ENCODE results near the gene DAND5. TPM values are rescaled to one million over a fixed set of nuclear protein-coding genes. Genes with fewer than 3 reads are reported as not detected.

Gene DAND5
- polyA plus RNA-seq, 2 of the 4 experiments (the other 2 are of a cell fraction), result 0.12 to 0.21 TPM

GRCh38 chr19:12965017-12965811 lies 4.2 kb upstream of the DAND5 start (continued):
- TF ChIP-seq, protein P1, sequence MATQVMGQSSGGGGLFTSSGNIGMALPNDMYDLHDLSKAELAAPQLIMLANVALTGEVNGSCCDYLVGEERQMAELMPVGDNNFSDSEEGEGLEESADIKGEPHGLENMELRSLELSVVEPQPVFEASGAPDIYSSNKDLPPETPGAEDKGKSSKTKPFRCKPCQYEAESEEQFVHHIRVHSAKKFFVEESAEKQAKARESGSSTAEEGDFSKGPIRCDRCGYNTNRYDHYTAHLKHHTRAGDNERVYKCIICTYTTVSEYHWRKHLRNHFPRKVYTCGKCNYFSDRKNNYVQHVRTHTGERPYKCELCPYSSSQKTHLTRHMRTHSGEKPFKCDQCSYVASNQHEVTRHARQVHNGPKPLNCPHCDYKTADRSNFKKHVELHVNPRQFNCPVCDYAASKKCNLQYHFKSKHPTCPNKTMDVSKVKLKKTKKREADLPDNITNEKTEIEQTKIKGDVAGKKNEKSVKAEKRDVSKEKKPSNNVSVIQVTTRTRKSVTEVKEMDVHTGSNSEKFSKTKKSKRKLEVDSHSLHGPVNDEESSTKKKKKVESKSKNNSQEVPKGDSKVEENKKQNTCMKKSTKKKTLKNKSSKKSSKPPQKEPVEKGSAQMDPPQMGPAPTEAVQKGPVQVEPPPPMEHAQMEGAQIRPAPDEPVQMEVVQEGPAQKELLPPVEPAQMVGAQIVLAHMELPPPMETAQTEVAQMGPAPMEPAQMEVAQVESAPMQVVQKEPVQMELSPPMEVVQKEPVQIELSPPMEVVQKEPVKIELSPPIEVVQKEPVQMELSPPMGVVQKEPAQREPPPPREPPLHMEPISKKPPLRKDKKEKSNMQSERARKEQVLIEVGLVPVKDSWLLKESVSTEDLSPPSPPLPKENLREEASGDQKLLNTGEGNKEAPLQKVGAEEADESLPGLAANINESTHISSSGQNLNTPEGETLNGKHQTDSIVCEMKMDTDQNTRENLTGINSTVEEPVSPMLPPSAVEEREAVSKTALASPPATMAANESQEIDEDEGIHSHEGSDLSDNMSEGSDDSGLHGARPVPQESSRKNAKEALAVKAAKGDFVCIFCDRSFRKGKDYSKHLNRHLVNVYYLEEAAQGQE (IDR thresholded peaks at IDR 0.05), result no peak
- no peak for TF ChIP-seq BCL3 (IDR thresholded peaks at IDR 0.05)

DNA sequence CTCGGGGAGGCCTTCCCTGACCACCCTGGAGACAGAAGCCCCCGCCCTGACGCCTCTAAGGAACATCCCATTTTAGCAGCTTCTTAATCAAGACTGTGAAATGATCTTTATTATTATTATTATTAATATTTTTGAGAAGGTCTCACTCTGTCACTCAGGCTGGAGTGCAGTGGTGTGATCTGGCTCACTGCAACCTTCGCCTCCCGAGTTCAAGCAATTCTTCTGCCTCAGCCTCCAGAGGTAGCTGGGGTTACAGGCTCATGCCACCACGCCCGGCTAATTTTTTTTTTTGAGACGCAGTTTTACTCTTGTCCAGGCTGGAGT lies 3.6 kb upstream of the DAND5 start:
- no peak for FAIRE-seq
- ChIA-PET CTCF (interaction anchor here (0.8 to 6.9 kb wide), 47 partner anchors 11 to 624 kb away, joined by 3 to 114 read pairs (median 6); partner anchors contain the start of genes FARSA, GCDH, IER2 and RAD23A), POLR2A (interaction anchor here (0.7 kb wide), 1 partner anchor 12 kb away, joined by 3 read pairs; no protein-coding TSS in a partner anchor)
- 55% methylated on average over 8 of the region's 8 CpGs for WGBS (ENCODE audit: missing lambda C conversion rate)
- no peak for ATAC-seq
- Histone ChIP-seq H3K9me3 (no peaks in the 10 kb centered on the region), H3K27ac (peak overlapping the region; percentile 91), H3K4me2 (peak overlapping the region; percentile 99), H3K4me1 (peaks cover 11% of the 10 kb centered on the region; the same call in 1 of the 3 replicates), H3K4me3 (peak overlapping the region; percentile 53; the same call in 1 of the 3 replicates)
- TF ChIP-seq MAZ (IDR thresholded peaks at IDR 0.05; ENCODE audit: borderline replicate concordance, low read depth, low read length), result no peak
- TF ChIP-seq, protein P1 (IDR thresholded peaks at IDR 0.05), result no peak
- no peak for TF ChIP-seq HEYL (CRISPR knock-in tag; IDR thresholded peaks at IDR 0.05)
- TF ChIP-seq KDM1A (IDR thresholded peaks at IDR 0.05; ENCODE audit: low read depth), result no peak
- no peak for TF ChIP-seq SREBF2 (IDR thresholded peaks at IDR 0.05)
- TF ChIP-seq E2F6 (IDR thresholded peaks at IDR 0.05; ENCODE audit: borderline replicate concordance, low read depth), result no peak
- TF ChIP-seq POLR2AphosphoS2 (conservative IDR thresholded peaks at IDR 0.05; ENCODE audit: low read length), result no peak
- no peak for TF ChIP-seq FOXS1 (CRISPR knock-in tag; IDR thresholded peaks at IDR 0.05)
- TF ChIP-seq RFX5 (IDR thresholded peaks at IDR 0.05), result no peak
- TF ChIP-seq ESRRA (IDR thresholded peaks at IDR 0.05; ENCODE audit: borderline replicate concordance, low read length), result no peak
- TF ChIP-seq TFCP2L1 (CRISPR knock-in tag; IDR thresholded peaks at IDR 0.05), result no peak
- DNase-seq (ENCODE audit: low read depth in 1 of 2, low spot score in 1 of 2), result no peak

DNA sequence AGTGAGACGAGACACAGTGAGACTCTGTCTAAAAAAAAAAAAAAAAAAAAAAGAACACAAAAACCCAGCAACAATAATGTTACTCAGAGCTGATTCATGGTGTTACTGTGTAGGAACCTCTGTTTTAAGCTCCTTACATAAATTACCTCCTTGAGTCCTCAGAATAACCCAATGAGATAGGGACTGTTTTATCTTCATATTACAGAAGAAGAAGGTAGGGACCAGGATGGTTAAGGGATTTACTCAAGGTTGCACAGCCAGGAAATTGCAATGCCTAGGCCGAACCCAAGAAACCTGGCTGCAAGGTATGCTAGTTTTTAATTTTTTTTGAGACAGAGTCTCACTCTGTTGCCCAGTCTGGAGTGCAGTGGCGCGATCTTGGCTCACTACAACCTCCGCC lies 1.5 kb upstream of the DAND5 start:
- Histone ChIP-seq H3K27ac (no peak overlapping the region), H3K4me1 (peaks cover 11% of the 10 kb centered on the region; the same call in 1 of the 3 replicates), H3K4me3 (no peak overlapping the region), H3K9me3 (no peaks in the 10 kb centered on the region), H3K4me2 (no peak overlapping the region)
- POLR2A ChIA-PET, result no interaction called here
- ATAC-seq, result no peak
- FAIRE-seq, result no peak
- no peak for DNase-seq (ENCODE audit: low read depth in 1 of 2, low spot score in 1 of 2)
- CTCF ChIA-PET, result interaction anchor here (1.6 to 6.9 kb wide), 4 partner anchors 8 to 136 kb away, joined by 5 to 114 read pairs (median 38); no protein-coding TSS in a partner anchor
- WGBS (ENCODE audit: missing lambda C conversion rate), result 86% methylated on average over 5 of the region's 5 CpGs
- TF ChIP-seq ZSCAN20 (CRISPR knock-in tag; IDR thresholded peaks at IDR 0.05), result no peak
- no peak for TF ChIP-seq RARB (CRISPR knock-in tag; IDR thresholded peaks at IDR 0.05)
- no peak for TF ChIP-seq HOXA7 (CRISPR knock-in tag; IDR thresholded peaks at IDR 0.05)
- no peak for TF ChIP-seq ELK1 (IDR thresholded peaks at IDR 0.05; ENCODE audit: low read depth, low read length)
- no peak for TF ChIP-seq MAZ (IDR thresholded peaks at IDR 0.05; ENCODE audit: borderline replicate concordance, low read depth, low read length)
- TF ChIP-seq BHLHE40 (IDR thresholded peaks at IDR 0.05; ENCODE audit: low read depth, low read length), result no peak
- TF ChIP-seq HMGXB4 (CRISPR knock-in tag; IDR thresholded peaks at IDR 0.05; ENCODE audit: borderline replicate concordance), result no peak
- TF ChIP-seq MYC (IDR thresholded peaks at IDR 0.05; ENCODE audit: borderline replicate concordance, low read length), result no peak
- TF ChIP-seq POLR2AphosphoS2 (conservative IDR thresholded peaks at IDR 0.05; ENCODE audit: low read length), result no peak

All from A549 (cell line).